ENCODE data around the gene BBS9. TPM values are rescaled to one million over a fixed set of nuclear protein-coding genes. Genes with fewer than 3 reads are reported as not detected.
A peak's percentile ranks its signal among the peaks of the same experiment; 100 is the strongest.

BBS9 gene
- total and polyA plus RNA-seq, 9 donors = 13.0 to 23.5 (median 15.9) TPM

DNA sequence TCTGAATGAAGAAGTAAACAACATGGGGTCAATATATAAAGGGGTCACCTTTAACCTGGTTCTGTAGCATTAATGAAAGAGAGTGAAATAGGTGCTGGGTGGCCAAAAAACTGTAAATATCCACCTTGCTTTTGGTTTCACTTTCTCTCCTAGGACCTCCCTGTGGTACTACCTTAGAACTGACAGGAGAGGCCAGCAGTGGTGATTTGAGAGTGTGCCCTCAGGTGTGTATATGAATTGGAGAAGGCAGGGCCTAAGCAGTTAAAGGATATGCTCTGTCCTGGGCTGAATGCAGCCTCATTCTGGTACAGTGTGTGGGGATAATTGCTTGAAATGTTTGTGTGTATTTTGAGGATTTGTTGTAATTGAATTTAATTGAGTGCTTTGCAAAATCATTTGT lies 62.0 kb downstream of the BBS9 start:
- no peaks in the 10 kb centered on the region for H3K9me3 ChIP-seq (replicated peaks; ENCODE audit: control insufficient read depth, low read depth, low read length)
- no peak overlapping the region for H3K27ac ChIP-seq (ENCODE audit: low read length)
- H3K4me3 ChIP-seq (ENCODE audit: low read length) = no peak overlapping the region
- no peaks in the 10 kb centered on the region for H3K27me3 ChIP-seq (ENCODE audit: control insufficient read depth, insufficient read depth, low read length)
- DNase-seq = no peak
- no peaks in the 10 kb centered on the region for H3K4me1 ChIP-seq (ENCODE audit: control insufficient read depth, insufficient read depth, low read length)
- H3K36me3 ChIP-seq (ENCODE audit: control insufficient read depth, insufficient read depth, low read length) = no peaks in the 10 kb centered on the region

DNA sequence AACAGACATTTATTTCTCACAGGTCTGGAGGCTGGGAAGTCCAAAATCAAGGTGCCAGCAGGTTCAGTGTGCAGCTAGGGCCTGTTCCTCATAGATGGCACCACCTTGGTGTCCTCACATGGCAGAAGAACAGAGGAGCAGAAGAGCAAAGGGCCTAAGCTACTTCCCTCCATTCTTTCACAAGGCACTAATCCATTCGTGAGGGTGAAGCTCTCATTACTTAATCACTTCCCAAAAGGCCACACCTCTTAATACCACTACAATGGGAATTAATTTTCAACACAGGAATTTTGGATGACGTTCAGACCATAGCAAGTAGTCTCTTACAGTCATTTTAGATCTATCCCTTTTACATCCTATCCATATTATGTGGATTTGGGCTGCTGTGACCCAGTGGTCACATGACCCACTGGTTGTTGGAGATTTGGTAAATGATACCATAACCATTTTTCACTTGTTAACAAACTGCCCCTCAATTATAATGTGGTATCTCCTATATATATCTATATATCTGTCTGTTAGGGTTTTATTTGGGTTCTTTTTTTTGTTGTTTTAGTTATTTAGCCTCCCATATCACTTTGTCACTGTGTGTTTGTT lies 63.4 kb downstream of the BBS9 start:
- H3K4me1 ChIP-seq (ENCODE audit: control insufficient read depth, insufficient read depth, low read length) = no peaks in the 10 kb centered on the region
- H3K4me3 ChIP-seq (ENCODE audit: low read length) = no peak overlapping the region
- H3K9me3 ChIP-seq (replicated peaks; ENCODE audit: control insufficient read depth, low read depth, low read length) = no peaks in the 10 kb centered on the region
- no peak overlapping the region for H3K27ac ChIP-seq (ENCODE audit: low read length)
- DNase-seq = no peak
- no peaks in the 10 kb centered on the region for H3K36me3 ChIP-seq (ENCODE audit: control insufficient read depth, insufficient read depth, low read length)
- no peaks in the 10 kb centered on the region for H3K27me3 ChIP-seq (ENCODE audit: control insufficient read depth, insufficient read depth, low read length)
- WGBS (ENCODE audit: insufficient coverage) = 100% methylated on average over 1 of the region's 2 CpGs

GRCh38 chr7:33193308-33193864 lies 64.0 kb downstream of the BBS9 start:
- no peaks in the 10 kb centered on the region for H3K36me3 ChIP-seq (ENCODE audit: control insufficient read depth, insufficient read depth, low read length)
- H3K4me3 ChIP-seq (ENCODE audit: low read length) = no peak overlapping the region
- H3K4me1 ChIP-seq (ENCODE audit: control insufficient read depth, insufficient read depth, low read length) = no peaks in the 10 kb centered on the region
- WGBS (ENCODE audit: insufficient coverage) = no CpG with 5 or more reads among the region's 3 CpGs
- H3K27ac ChIP-seq (ENCODE audit: low read length) = no peak overlapping the region
- DNase-seq = no peak
- no peaks in the 10 kb centered on the region for H3K9me3 ChIP-seq (replicated peaks; ENCODE audit: control insufficient read depth, low read depth, low read length)
- H3K27me3 ChIP-seq (ENCODE audit: control insufficient read depth, insufficient read depth, low read length) = no peaks in the 10 kb centered on the region

DNA sequence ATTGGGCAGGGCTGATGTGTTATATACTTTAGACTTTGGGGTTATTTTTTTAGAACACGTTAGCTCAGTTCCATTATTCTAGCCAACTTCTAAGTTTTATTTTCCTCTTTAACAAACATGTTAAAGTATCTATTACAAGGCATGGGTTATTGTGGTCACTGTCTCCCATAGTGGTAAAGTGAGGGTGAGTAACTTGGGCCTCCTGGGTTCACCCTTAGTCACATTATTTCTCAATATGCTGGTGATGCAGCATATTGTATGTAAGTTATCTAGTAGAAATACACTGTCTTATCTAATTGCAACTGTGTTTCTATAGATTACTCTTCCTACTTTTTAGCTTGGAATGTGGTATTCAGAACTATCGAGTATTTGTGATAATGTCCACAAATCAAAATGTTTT lies 65.9 kb downstream of the BBS9 start:
- no CpG with 5 or more reads among the region's 2 CpGs for WGBS (ENCODE audit: insufficient coverage)
- H3K4me1 ChIP-seq (ENCODE audit: control insufficient read depth, insufficient read depth, low read length) = no peaks in the 10 kb centered on the region
- H3K9me3 ChIP-seq (replicated peaks; ENCODE audit: control insufficient read depth, low read depth, low read length) = no peaks in the 10 kb centered on the region
- no peaks in the 10 kb centered on the region for H3K27me3 ChIP-seq (ENCODE audit: control insufficient read depth, insufficient read depth, low read length)
- no peak overlapping the region for H3K27ac ChIP-seq (ENCODE audit: low read length)
- H3K4me3 ChIP-seq (ENCODE audit: low read length) = no peak overlapping the region
- DNase-seq = no peak
- no peaks in the 10 kb centered on the region for H3K36me3 ChIP-seq (ENCODE audit: control insufficient read depth, insufficient read depth, low read length)

GRCh38 chr7:33196221-33196620 lies 66.9 kb downstream of the BBS9 start:
- Histone ChIP-seq H3K27me3 (ENCODE audit: control insufficient read depth, insufficient read depth, low read length) (no peaks in the 10 kb centered on the region), H3K36me3 (ENCODE audit: control insufficient read depth, insufficient read depth, low read length) (no peaks in the 10 kb centered on the region), H3K4me1 (ENCODE audit: control insufficient read depth, insufficient read depth, low read length) (no peaks in the 10 kb centered on the region), H3K9me3 (replicated peaks; ENCODE audit: control insufficient read depth, low read depth, low read length) (no peaks in the 10 kb centered on the region), H3K27ac (ENCODE audit: low read length) (no peak overlapping the region), H3K4me3 (ENCODE audit: low read length) (no peak overlapping the region)
- no CpG with 5 or more reads among the region's 2 CpGs for WGBS (ENCODE audit: insufficient coverage)
- peak; percentile 57 for DNase-seq

- Histone ChIP-seq H3K4me1 (ENCODE audit: control insufficient read depth, insufficient read depth, low read length) (no peaks in the 10 kb centered on the region), H3K4me3 (ENCODE audit: low read length) (no peak overlapping the region), H3K9me3 (replicated peaks; ENCODE audit: control insufficient read depth, low read depth, low read length) (no peaks in the 10 kb centered on the region), H3K27me3 (ENCODE audit: control insufficient read depth, insufficient read depth, low read length) (no peaks in the 10 kb centered on the region), H3K36me3 (ENCODE audit: control insufficient read depth, insufficient read depth, low read length) (no peaks in the 10 kb centered on the region), H3K27ac (ENCODE audit: low read length) (no peak overlapping the region)
- DNase-seq = no peak
- no CpG with 5 or more reads among the region's 1 CpG for WGBS (ENCODE audit: insufficient coverage)
Observed at GRCh38 chr7:33200282-33200681, 70.9 kb downstream of the BBS9 start.

DNA sequence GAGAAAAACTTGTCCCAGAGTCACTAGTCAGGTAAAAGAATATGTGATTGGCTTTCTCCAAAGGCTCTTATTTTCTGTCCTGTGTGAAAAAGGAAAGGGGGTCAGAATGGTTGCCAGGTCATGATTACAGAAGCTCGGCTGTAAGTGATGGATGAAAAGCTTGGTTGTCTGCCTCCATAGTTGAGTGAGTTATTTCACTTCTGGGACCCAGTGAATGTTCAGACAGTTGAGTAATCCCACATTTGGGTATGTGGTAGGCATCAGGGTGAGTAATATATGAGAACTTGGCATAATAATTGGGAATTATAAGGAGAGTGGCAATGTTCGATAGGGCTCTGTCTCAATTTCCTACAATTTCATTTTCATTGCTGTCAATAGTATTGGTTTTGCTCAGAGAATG lies 72.5 kb downstream of the BBS9 start:
- H3K4me3 ChIP-seq (ENCODE audit: low read length) = no peak overlapping the region
- 100% methylated on average over 1 of the region's 2 CpGs for WGBS (ENCODE audit: insufficient coverage)
- H3K9me3 ChIP-seq (replicated peaks; ENCODE audit: control insufficient read depth, low read depth, low read length) = no peaks in the 10 kb centered on the region
- no peak for DNase-seq
- H3K36me3 ChIP-seq (ENCODE audit: control insufficient read depth, insufficient read depth, low read length) = no peaks in the 10 kb centered on the region
- H3K4me1 ChIP-seq (ENCODE audit: control insufficient read depth, insufficient read depth, low read length) = no peaks in the 10 kb centered on the region
- no peak overlapping the region for H3K27ac ChIP-seq (ENCODE audit: low read length)
- no peaks in the 10 kb centered on the region for H3K27me3 ChIP-seq (ENCODE audit: control insufficient read depth, insufficient read depth, low read length)

GRCh38 chr7:33210958-33211357 lies 81.6 kb downstream of the BBS9 start:
- no CpG with 5 or more reads among the region's 1 CpG for WGBS (ENCODE audit: insufficient coverage)
- peaks cover 3% of the 10 kb centered on the region for H3K36me3 ChIP-seq (ENCODE audit: control insufficient read depth, insufficient read depth, low read length)
- H3K4me3 ChIP-seq (ENCODE audit: low read length) = no peak overlapping the region

DNA sequence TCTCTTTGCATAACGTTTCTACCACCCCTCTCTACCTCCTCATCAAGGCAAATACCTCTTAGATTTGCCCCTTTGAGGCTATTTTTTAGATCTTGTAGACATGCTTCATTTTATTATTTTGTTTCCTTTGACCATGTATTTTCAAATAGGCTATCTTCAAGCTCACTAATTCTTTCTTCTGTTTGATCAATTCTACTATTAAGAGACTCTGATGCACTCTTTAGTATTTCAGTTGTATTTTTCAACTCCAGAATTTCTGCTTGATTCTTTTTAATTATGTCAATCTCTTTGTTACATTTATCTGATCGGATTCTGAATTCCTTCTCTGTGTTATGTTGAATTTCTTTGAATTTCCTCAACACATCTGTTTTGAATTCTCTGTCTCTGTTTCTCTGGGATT lies 82.8 kb downstream of the BBS9 start:
- WGBS (ENCODE audit: insufficient coverage) = no CpG with 5 or more reads among the region's 2 CpGs
- no peak overlapping the region for H3K27ac ChIP-seq (ENCODE audit: low read length)

More at GRCh38 chr7:33210958-33211357, 81.6 kb downstream of the BBS9 start:
- H3K4me1 ChIP-seq (ENCODE audit: control insufficient read depth, insufficient read depth, low read length) = no peaks in the 10 kb centered on the region
- DNase-seq = no peak
- peaks cover 16% of the 10 kb centered on the region for H3K9me3 ChIP-seq (replicated peaks; ENCODE audit: control insufficient read depth, low read depth, low read length)
- no peaks in the 10 kb centered on the region for H3K27me3 ChIP-seq (ENCODE audit: control insufficient read depth, insufficient read depth, low read length)
- no peak overlapping the region for H3K27ac ChIP-seq (ENCODE audit: low read length)

DNA sequence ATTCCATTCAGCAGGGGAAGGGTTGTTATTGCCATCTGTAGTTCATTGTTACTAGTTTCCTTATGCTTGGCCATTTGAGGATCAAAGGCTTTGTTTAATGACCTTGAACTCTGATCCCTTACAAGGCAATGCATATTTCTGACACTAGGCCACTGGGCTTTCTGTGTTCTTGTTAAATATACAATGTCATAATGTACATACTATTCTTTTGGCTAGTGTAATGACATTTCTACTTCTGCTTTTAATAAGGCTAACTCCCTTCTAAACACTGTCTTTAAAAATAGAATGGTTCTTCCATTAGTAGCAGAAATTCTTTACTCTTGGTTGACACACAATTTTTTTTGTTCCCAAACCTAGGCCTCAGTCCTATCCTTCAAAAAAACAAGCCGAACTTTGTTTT lies 86.6 kb downstream of the BBS9 start:
- H3K27me3 ChIP-seq (ENCODE audit: control insufficient read depth, insufficient read depth, low read length) = no peaks in the 10 kb centered on the region
- H3K4me3 ChIP-seq (ENCODE audit: low read length) = no peak overlapping the region
- no CpG with 5 or more reads among the region's 1 CpG for WGBS (ENCODE audit: insufficient coverage)
- H3K36me3 ChIP-seq (ENCODE audit: control insufficient read depth, insufficient read depth, low read length) = peaks cover 3% of the 10 kb centered on the region
- H3K9me3 ChIP-seq (replicated peaks; ENCODE audit: control insufficient read depth, low read depth, low read length) = peaks cover 5% of the 10 kb centered on the region
- H3K27ac ChIP-seq (ENCODE audit: low read length) = no peak overlapping the region
- no peaks in the 10 kb centered on the region for H3K4me1 ChIP-seq (ENCODE audit: control insufficient read depth, insufficient read depth, low read length)
- DNase-seq = no peak

More for the DNA sequence above, 82.8 kb downstream of the BBS9 start:
- H3K4me3 ChIP-seq (ENCODE audit: low read length) = no peak overlapping the region
- DNase-seq = no peak
- H3K27me3 ChIP-seq (ENCODE audit: control insufficient read depth, insufficient read depth, low read length) = no peaks in the 10 kb centered on the region
- H3K4me1 ChIP-seq (ENCODE audit: control insufficient read depth, insufficient read depth, low read length) = no peaks in the 10 kb centered on the region
- peaks cover 3% of the 10 kb centered on the region for H3K36me3 ChIP-seq (ENCODE audit: control insufficient read depth, insufficient read depth, low read length)
- H3K9me3 ChIP-seq (replicated peaks; ENCODE audit: control insufficient read depth, low read depth, low read length) = peaks cover 16% of the 10 kb centered on the region

- Histone ChIP-seq H3K27ac (ENCODE audit: low read length) (no peak overlapping the region), H3K4me1 (ENCODE audit: control insufficient read depth, insufficient read depth, low read length) (no peaks in the 10 kb centered on the region), H3K9me3 (replicated peaks; ENCODE audit: control insufficient read depth, low read depth, low read length) (peaks cover 4% of the 10 kb centered on the region), H3K36me3 (ENCODE audit: control insufficient read depth, insufficient read depth, low read length) (peaks cover 3% of the 10 kb centered on the region), H3K4me3 (ENCODE audit: low read length) (no peak overlapping the region), H3K27me3 (ENCODE audit: control insufficient read depth, insufficient read depth, low read length) (no peaks in the 10 kb centered on the region)
- 63% methylated on average over 2 of the region's 4 CpGs for WGBS (ENCODE audit: insufficient coverage)
- peak; percentile 79 for DNase-seq
Observed at GRCh38 chr7:33217595-33217994, 88.2 kb downstream of the BBS9 start.
